OCI-LY7 (cell line): ENCODE measurements around the gene TBC1D21. TPM values are rescaled to one million over a fixed set of nuclear protein-coding genes. Genes with fewer than 3 reads are reported as not detected.
"Not testable (repeated sequence)": the region's sequence is repeated elsewhere in the genome, so short reads cannot be mapped to it uniquely, and the experiment has no call there.

Experiments
- BruUV-seq: library from RNA; stranded (reverse); fragments of 400-500 nt; replicated peaks from 2 replicates; lab custom pipeline; 2021; lab: Mats Ljungman, UMichigan
- CTCF ChIA-PET: fragments of 300-600 bp; sonication (Branson Sonifier 250); formaldehyde crosslinking; loops from one replicate; lab custom pipeline; 2022; ENCODE audit warnings: antibody characterized with exemption; ENCODE audit not compliant: unreplicated experiment; lab: Charles Lee
- POLR2A ChIA-PET: fragments of 300-600 bp; sonication (Branson Sonifier 250); formaldehyde crosslinking; loops from one replicate; lab custom pipeline; 2022; ENCODE audit warnings: antibody characterized with exemption; lab: Charles Lee
- DNase-seq: peaks from one replicate; pipeline ENCODE4 v3.0.0-alpha.2; 2015; ENCODE audit warnings: low spot score
- H2AFZ ChIP-seq: fragments of 200-600 bp; sonication (generic), shearing (Covaris generic); 2 replicates; pipeline ENCODE4 v1.6.1; 2014; ENCODE audit warnings: mild to moderate bottlenecking, antibody characterized with exemption, low read length, moderate library complexity
- H3K27ac ChIP-seq: fragments of 200-600 bp; sonication (generic); 2 replicates; pipeline ENCODE4 v1.5.1; 2014; ENCODE audit warnings: mixed run types, low read depth, mild to moderate bottlenecking, moderate library complexity, low read length, inconsistent platforms; ENCODE audit not compliant: poor library complexity, severe bottlenecking
- H3K36me3 ChIP-seq: fragments of 200-600 bp; sonication (generic); 2 replicates; pipeline ENCODE4 v1.6.1; 2014; ENCODE audit warnings: mild to moderate bottlenecking, antibody characterized with exemption, low read length, moderate library complexity, mixed read lengths; ENCODE audit not compliant: insufficient read depth
- H3K4me1 ChIP-seq: fragments of 200-600 bp; sonication (generic); 2 replicates; pipeline ENCODE4 v1.5.1; 2014; ENCODE audit warnings: mild to moderate bottlenecking, low read length; ENCODE audit not compliant: insufficient read depth, poor library complexity, severe bottlenecking
- H3K4me2 ChIP-seq: fragments of 200-600 bp; sonication (generic); 2 replicates; pipeline ENCODE4 v1.6.1; 2014; ENCODE audit warnings: mild to moderate bottlenecking, low read length
- H3K4me3 ChIP-seq: fragments of 200-600 bp; sonication (generic); 2 replicates; pipeline ENCODE4 v1.5.1; 2014; ENCODE audit warnings: mild to moderate bottlenecking, low read depth, low read length; ENCODE audit not compliant: poor library complexity, severe bottlenecking
- H3K79me2 ChIP-seq: fragments of 200-600 bp; sonication (generic); 2 replicates; pipeline ENCODE4 v1.6.1; 2016; ENCODE audit warnings: low read depth, mild to moderate bottlenecking, low read length, moderate library complexity, mixed read lengths; ENCODE audit not compliant: insufficient read depth
- H3K9me2 ChIP-seq: fragments of 200-600 bp; sonication (generic); 2 replicates; pipeline ENCODE4 v1.6.1; 2016; ENCODE audit warnings: mild to moderate bottlenecking, low read length, mixed read lengths; ENCODE audit not compliant: insufficient read depth
- H3K9me3 ChIP-seq: fragments of 200-600 bp; sonication (generic); 2 replicates; pipeline ENCODE4 v1.6.1; 2014; ENCODE audit warnings: mild to moderate bottlenecking, mixed run types, low read length, mixed read lengths
- H4K20me1 ChIP-seq: fragments of 200-600 bp; sonication (generic); 2 replicates; pipeline ENCODE4 v1.6.1; 2014; ENCODE audit warnings: mild to moderate bottlenecking, antibody characterized with exemption, low read length, moderate library complexity, mixed read lengths; ENCODE audit not compliant: insufficient read depth
- EZH2phosphoT487 ChIP-seq: fragments of 200-600 bp; sonication (generic); IDR thresholded peaks from 2 replicates; pipeline ENCODE4 v1.6.1; 2018; ENCODE audit warnings: low read depth, borderline replicate concordance, mild to moderate bottlenecking, mixed run types, antibody characterized with exemption, low read length, moderate library complexity, mixed read lengths
- intact Hi-C: fragments of 100-400 bp; cut with micrococcal nuclease; formaldehyde crosslinking; loops from one replicate; pipeline ENCODE4 v1.10.0; 2022; ENCODE audit not compliant: unreplicated experiment
- total RNA-seq, 2 experiments: library from RNA; depleted of rRNA in 1 of 2; stranded (reverse); fragments of >200 nt in 1 of 2; shearing (Covaris generic) in 1 of 2; gene quantifications; 2 replicates each; pipeline ENCODE4 v1.2.3, GENCODE V29; 2014 to 2022
- TF ChIP-seq, protein P1 (sequence below): fragments of 200-600 bp; sonication (generic); conservative IDR thresholded peaks from 2 replicates; pipeline ENCODE4 v1.5.1; 2014; ENCODE audit warnings: mild to moderate bottlenecking, antibody characterized with exemption, low read length, moderate library complexity, mixed read lengths

TBC1D21 gene
- total RNA-seq, 2 experiments from 2014 or later, result not detected

DNA sequence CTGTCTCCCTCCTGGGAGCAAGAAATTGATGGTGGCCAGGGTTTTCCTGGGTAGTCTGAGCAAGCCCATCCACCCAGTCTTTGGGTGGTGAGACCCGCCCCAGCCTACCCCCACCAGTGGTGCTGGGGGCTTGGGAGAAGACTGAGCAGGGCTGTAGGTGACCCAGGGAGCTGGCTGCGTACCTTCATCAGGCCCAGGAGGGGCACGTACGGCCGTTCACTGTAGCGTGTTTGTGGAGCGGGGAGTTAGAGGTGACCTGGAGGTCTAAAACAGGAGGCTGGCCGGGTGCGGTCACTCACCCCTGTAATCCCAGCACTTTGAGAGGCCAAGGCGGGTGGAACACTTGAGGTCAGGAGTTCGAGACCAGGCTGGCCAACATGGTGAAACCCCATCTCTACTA lies 64.4 kb downstream of the TBC1D21 start:
- Histone ChIP-seq H3K4me1 (no peaks in the 10 kb centered on the region), H2AFZ (no peak overlapping the region), H3K9me2 (no peaks in the 10 kb centered on the region), H3K79me2 (no peaks in the 10 kb centered on the region), H3K36me3 (no peaks in the 10 kb centered on the region), H3K9me3 (no peaks in the 10 kb centered on the region), H3K4me2 (no peak overlapping the region), H3K4me3 (no peak overlapping the region), H3K27ac (no peak overlapping the region), H4K20me1 (no peaks in the 10 kb centered on the region)
- ChIA-PET CTCF (no interaction called here), POLR2A (no interaction called here)
- DNase-seq, result no peak
- intact Hi-C loops, result no loop called here
- TF ChIP-seq EZH2phosphoT487, result no peak
- TF ChIP-seq, protein P1, sequence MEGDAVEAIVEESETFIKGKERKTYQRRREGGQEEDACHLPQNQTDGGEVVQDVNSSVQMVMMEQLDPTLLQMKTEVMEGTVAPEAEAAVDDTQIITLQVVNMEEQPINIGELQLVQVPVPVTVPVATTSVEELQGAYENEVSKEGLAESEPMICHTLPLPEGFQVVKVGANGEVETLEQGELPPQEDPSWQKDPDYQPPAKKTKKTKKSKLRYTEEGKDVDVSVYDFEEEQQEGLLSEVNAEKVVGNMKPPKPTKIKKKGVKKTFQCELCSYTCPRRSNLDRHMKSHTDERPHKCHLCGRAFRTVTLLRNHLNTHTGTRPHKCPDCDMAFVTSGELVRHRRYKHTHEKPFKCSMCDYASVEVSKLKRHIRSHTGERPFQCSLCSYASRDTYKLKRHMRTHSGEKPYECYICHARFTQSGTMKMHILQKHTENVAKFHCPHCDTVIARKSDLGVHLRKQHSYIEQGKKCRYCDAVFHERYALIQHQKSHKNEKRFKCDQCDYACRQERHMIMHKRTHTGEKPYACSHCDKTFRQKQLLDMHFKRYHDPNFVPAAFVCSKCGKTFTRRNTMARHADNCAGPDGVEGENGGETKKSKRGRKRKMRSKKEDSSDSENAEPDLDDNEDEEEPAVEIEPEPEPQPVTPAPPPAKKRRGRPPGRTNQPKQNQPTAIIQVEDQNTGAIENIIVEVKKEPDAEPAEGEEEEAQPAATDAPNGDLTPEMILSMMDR, result no peak
- no TSS peak for BruUV-seq

DNA sequence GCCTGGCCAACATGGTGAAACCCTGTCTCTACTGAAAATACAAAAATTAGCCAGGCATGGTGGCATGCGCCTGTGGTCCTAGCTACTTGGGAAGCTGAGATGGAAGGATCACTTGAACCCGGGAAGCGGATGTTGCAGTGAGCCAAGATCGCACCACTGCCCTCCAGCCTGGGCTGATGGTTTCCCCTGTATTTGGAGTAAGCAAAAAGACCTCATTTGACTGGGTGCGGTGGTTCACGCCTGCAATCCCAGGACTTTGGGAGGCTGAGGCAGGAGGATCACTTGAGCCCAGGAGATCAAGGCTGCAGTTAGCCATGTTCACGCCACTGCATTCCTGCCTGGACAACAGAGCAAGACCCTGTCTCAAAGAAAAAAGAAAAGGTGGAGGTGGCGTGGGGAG lies 65.2 kb downstream of the TBC1D21 start:
- H2AFZ ChIP-seq, H4K20me1 ChIP-seq, H3K9me3 ChIP-seq, H3K9me2 ChIP-seq, H3K79me2 ChIP-seq, intact Hi-C loops, H3K4me2 ChIP-seq, H3K27ac ChIP-seq, H3K4me1 ChIP-seq, H3K36me3 ChIP-seq, POLR2A ChIA-PET, BruUV-seq, H3K4me3 ChIP-seq, DNase-seq: not testable (repeated sequence)
- CTCF ChIA-PET, result interaction anchor here (0.6 kb wide), 1 partner anchor 111 kb away, joined by 6 read pairs; no protein-coding TSS in a partner anchor

Other genes with a start within 250 kb of the TBC1D21 start
- gene NPTN, start 240.2 kb upstream of the TBC1D21 start, total RNA-seq (2014; rRNA removed; shearing (Covaris generic)), result 36.0 and 41.5 TPM in 2 replicates
- gene NPTN, start 240.2 kb upstream of the TBC1D21 start, total RNA-seq (2022), result 36.6 and 43.2 TPM in 2 replicates
- not detected in 2 replicates for gene CD276, start 189.2 kb upstream of the TBC1D21 start, total RNA-seq (2014; rRNA removed; shearing (Covaris generic))
- gene CD276, start 189.2 kb upstream of the TBC1D21 start, total RNA-seq (2022), result not detected in 2 replicates
- gene INSYN1, start 120.2 kb upstream of the TBC1D21 start, total RNA-seq (2014; rRNA removed; shearing (Covaris generic)), result not detected in 2 replicates
- not detected in 2 replicates for gene INSYN1, start 120.2 kb upstream of the TBC1D21 start, total RNA-seq (2022)
- gene LOXL1, start 52.9 kb downstream of the TBC1D21 start, total RNA-seq (2014; rRNA removed; shearing (Covaris generic)), result not detected in 2 replicates
- gene LOXL1, start 52.9 kb downstream of the TBC1D21 start, total RNA-seq (2022), result not detected in 2 replicates
- 5.7 and 8.0 TPM in 2 replicates for gene STOML1, start 118.7 kb downstream of the TBC1D21 start, total RNA-seq (2014; rRNA removed; shearing (Covaris generic))
- gene STOML1, start 118.7 kb downstream of the TBC1D21 start, total RNA-seq (2022), result 8.9 and 10.0 TPM in 2 replicates
- 9.6 and 16.9 TPM in 2 replicates for gene PML, start 121.2 kb downstream of the TBC1D21 start, total RNA-seq (2014; rRNA removed; shearing (Covaris generic))
- gene PML, start 121.2 kb downstream of the TBC1D21 start, total RNA-seq (2022), result 26.1 and 28.1 TPM in 2 replicates
- 0.76 TPM in 1 of 2 replicates, not detected in the other for gene GOLGA6A, start 209.0 kb downstream of the TBC1D21 start, total RNA-seq (2014; rRNA removed; shearing (Covaris generic))
- 0.13 and 0.63 TPM in 2 replicates for gene GOLGA6A, start 209.0 kb downstream of the TBC1D21 start, total RNA-seq (2022)